Globus pallidus (tissue), 1 donor: ENCODE measurements around the gene ARMH1.

Source experiments
- DNase-seq: peaks from one replicate; pipeline ENCODE4 v3.0.0-alpha.2; 2015; ENCODE audit warnings: low spot score

The ARMH1 gene

GRCh38 chr1:44670751-44671640, 3.5 kb upstream of the ARMH1 start:
- no peak for DNase-seq

GRCh38 chr1:44672254-44672955, 2.1 kb upstream of the ARMH1 start:
- no peak for DNase-seq

- DNase-seq: no peak
Measured at GRCh38 chr1:44672961-44673674, 1.4 kb upstream of the ARMH1 start.

GRCh38 chr1:44673675-44674112, 820 bp upstream of the ARMH1 start:
- DNase-seq: no peak

GRCh38 chr1:44675186-44675585, 672 bp downstream of the ARMH1 start:
- no peak for DNase-seq

- no peak for DNase-seq
Measured at GRCh38 chr1:44676484-44677200, 2.1 kb downstream of the ARMH1 start.

- no peak for DNase-seq
Measured at GRCh38 chr1:44677201-44677766, 2.8 kb downstream of the ARMH1 start.

GRCh38 chr1:44678120-44678519, 3.6 kb downstream of the ARMH1 start:
- no peak for DNase-seq

GRCh38 chr1:44678626-44679025, 4.1 kb downstream of the ARMH1 start:
- no peak for DNase-seq

- no peak for DNase-seq
Measured at GRCh38 chr1:44679468-44679867, 5.0 kb downstream of the ARMH1 start.

- DNase-seq: no peak
Measured at GRCh38 chr1:44681905-44682882, 7.7 kb downstream of the ARMH1 start.

GRCh38 chr1:44682883-44683265, 8.4 kb downstream of the ARMH1 start:
- no peak for DNase-seq

GRCh38 chr1:44684525-44684924, 10.0 kb downstream of the ARMH1 start:
- no peak for DNase-seq

- no peak for DNase-seq
Measured at GRCh38 chr1:44685218-44685617, 10.7 kb downstream of the ARMH1 start.

GRCh38 chr1:44685881-44686280, 11.4 kb downstream of the ARMH1 start:
- DNase-seq: no peak

- no peak for DNase-seq
Measured at GRCh38 chr1:44688760-44689446, 14.4 kb downstream of the ARMH1 start.

- DNase-seq: no peak
Measured at GRCh38 chr1:44689447-44689765, 14.9 kb downstream of the ARMH1 start.

- no peak for DNase-seq
Measured at GRCh38 chr1:44693159-44693558, 18.6 kb downstream of the ARMH1 start.

GRCh38 chr1:44693900-44694299, 19.4 kb downstream of the ARMH1 start:
- DNase-seq: no peak

GRCh38 chr1:44694863-44695478, 20.5 kb downstream of the ARMH1 start:
- no peak for DNase-seq
